ENCODE measurements around the gene MTIF3. TPM values are rescaled to one million over a fixed set of nuclear protein-coding genes. Genes with fewer than 3 reads are reported as not detected.

MTIF3 gene
- polyA plus RNA-seq, 1 experiment, result 32.7 TPM

DNA sequence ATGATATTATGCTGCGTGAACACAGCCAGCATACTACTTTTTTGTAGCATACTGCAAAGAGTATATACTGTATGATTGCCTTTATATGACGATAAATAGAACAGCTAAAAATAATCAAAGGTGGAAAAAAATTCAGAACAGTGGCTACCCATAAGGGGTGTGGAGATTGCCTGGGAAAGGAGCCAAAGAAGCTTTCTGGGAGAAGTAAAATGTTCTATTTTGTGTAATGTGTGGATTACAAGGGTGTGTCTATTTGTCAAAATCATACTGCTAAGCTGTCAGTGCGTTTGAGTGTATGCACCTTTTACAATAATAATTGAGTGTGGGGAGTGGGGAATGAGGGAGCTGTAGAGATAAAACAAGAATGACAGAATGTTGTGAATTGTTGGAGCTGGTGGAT, 45.2 kb upstream of the MTIF3 start:
- Histone ChIP-seq H3K36me3 (ENCODE audit: control insufficient read depth, insufficient read depth, low read length) (no peaks in the 10 kb centered on the region), H3K4me3 (ENCODE audit: low read depth, low read length) (no peak overlapping the region), H3K27me3 (ENCODE audit: control insufficient read depth, insufficient read depth, low read length) (peaks cover 1% of the 10 kb centered on the region; the same call in 1 of the 2 replicates)
- TF ChIP-seq, protein P1, sequence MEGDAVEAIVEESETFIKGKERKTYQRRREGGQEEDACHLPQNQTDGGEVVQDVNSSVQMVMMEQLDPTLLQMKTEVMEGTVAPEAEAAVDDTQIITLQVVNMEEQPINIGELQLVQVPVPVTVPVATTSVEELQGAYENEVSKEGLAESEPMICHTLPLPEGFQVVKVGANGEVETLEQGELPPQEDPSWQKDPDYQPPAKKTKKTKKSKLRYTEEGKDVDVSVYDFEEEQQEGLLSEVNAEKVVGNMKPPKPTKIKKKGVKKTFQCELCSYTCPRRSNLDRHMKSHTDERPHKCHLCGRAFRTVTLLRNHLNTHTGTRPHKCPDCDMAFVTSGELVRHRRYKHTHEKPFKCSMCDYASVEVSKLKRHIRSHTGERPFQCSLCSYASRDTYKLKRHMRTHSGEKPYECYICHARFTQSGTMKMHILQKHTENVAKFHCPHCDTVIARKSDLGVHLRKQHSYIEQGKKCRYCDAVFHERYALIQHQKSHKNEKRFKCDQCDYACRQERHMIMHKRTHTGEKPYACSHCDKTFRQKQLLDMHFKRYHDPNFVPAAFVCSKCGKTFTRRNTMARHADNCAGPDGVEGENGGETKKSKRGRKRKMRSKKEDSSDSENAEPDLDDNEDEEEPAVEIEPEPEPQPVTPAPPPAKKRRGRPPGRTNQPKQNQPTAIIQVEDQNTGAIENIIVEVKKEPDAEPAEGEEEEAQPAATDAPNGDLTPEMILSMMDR (IDR thresholded peaks at IDR 0.05; ENCODE audit: insufficient read depth, low read depth, low read length), result no peak
- POLR2A ChIA-PET, result interaction anchor here (0.5 kb wide), 1 partner anchor 323 kb away, joined by 3 read pairs; no protein-coding TSS in a partner anchor
- no peak for DNase-seq (ENCODE audit: low read depth)
- CTCF ChIA-PET, result interaction anchor here (0.5 to 2.1 kb wide), 3 partner anchors 31 to 331 kb away, joined by 3 to 6 read pairs (median 6); no protein-coding TSS in a partner anchor

DNA sequence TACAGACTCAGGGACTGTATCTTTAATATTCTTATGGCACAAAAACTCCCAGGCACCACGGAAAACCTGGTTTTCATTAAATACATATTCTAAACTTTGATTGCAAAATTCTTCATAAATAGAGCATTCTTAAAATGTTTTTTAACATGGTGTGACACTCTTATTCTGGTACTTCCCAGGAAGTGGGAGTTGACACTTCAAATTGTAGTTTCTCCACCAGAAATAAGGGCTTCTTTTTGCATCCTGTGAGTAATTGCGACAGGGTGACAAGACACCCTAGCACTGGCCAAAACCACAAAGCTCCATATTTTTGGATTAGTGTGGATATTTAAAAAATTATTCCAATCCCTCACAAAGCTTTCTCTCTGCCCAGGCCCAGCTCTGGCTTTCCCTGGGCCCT, 43.6 kb upstream of the MTIF3 start:
- Histone ChIP-seq H3K36me3 (ENCODE audit: control insufficient read depth, insufficient read depth, low read length) (no peaks in the 10 kb centered on the region), H3K27me3 (ENCODE audit: control insufficient read depth, insufficient read depth, low read length) (peaks cover 1% of the 10 kb centered on the region; the same call in 1 of the 2 replicates), H3K4me3 (ENCODE audit: low read depth, low read length) (no peak overlapping the region)
- no peak for DNase-seq (ENCODE audit: low read depth)
- TF ChIP-seq, protein P1 (IDR thresholded peaks at IDR 0.05; ENCODE audit: insufficient read depth, low read depth, low read length), result no peak
- ChIA-PET CTCF (no interaction called here), POLR2A (no interaction called here)

DNA sequence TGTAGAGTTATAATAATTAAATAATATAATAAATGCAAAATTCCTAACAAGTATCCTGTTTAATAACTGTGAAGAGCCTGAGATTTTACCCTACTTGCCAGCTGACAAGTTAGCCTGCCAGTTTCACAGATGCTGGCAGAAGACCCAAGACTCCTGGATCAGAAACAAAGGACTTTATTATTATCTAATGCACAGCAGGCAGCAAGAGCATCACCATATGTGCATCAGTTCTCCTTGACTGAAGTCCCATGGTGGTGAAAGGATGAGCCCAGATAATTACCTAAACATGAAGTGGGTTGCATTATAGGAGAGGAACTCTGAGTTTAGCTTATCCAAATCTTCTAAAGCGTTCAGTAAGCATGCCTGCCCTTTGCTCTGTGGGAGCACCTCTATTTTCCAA, 39.1 kb upstream of the MTIF3 start:
- TF ChIP-seq, protein P1 (IDR thresholded peaks at IDR 0.05; ENCODE audit: insufficient read depth, low read depth, low read length), result no peak
- POLR2A ChIA-PET, result no interaction called here
- no peak for DNase-seq (ENCODE audit: low read depth)
- no peaks in the 10 kb centered on the region; the same call in 1 of the 2 replicates for H3K27me3 ChIP-seq (ENCODE audit: control insufficient read depth, insufficient read depth, low read length)
- CTCF ChIA-PET, result no interaction called here
- no peak overlapping the region for H3K4me3 ChIP-seq (ENCODE audit: low read depth, low read length)
- no peaks in the 10 kb centered on the region for H3K36me3 ChIP-seq (ENCODE audit: control insufficient read depth, insufficient read depth, low read length)

DNA sequence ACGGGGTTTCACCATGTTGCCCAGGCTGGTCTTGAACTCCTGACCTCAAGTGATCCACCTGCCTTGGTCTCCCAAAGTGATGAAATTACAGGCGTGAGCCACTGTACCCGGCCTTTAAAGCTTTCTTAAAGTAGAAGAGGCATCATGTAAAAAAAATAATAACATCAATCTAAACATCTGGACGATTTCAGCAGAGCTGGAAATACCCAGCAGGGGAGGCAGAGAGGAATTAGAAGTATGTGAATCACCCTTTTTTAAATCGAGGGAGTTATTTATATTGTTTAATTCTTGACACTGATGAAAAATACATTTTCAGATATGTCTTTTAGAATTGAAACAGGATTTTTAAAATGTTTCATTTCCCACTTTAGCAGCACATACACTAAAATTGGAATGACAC, 37.4 kb upstream of the MTIF3 start:
- H3K4me3 ChIP-seq (ENCODE audit: low read depth, low read length), result no peak overlapping the region
- no peaks in the 10 kb centered on the region; the same call in 1 of the 2 replicates for H3K27me3 ChIP-seq (ENCODE audit: control insufficient read depth, insufficient read depth, low read length)
- ChIA-PET POLR2A (no interaction called here), CTCF (interaction anchor here (1.1 kb wide), 1 partner anchor 343 kb away, joined by 4 read pairs; no protein-coding TSS in a partner anchor)
- DNase-seq (ENCODE audit: low read depth), result no peak
- TF ChIP-seq, protein P1 (IDR thresholded peaks at IDR 0.05; ENCODE audit: insufficient read depth, low read depth, low read length), result no peak
- H3K36me3 ChIP-seq (ENCODE audit: control insufficient read depth, insufficient read depth, low read length), result no peaks in the 10 kb centered on the region

DNA sequence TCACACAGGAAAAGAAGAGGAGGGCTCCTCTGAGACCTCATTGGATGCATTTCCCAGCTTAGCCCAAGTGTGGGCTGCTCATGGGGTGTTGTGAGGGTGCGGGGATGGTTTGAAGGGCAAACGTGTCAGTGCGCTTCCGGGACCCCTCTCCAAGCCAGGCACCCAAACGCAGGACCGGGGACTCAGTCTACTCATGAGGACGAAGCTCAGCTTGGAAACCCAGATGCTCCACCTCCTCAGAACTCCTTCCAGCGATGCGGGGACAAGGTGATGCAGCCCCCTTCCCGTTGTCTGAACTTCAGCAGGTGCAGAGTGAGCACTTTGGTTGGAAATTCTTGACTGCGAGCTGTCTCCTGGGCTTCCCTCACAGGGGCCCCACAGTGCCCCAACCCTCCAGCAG, 33.1 kb upstream of the MTIF3 start:
- ChIA-PET POLR2A (no interaction called here), CTCF (interaction anchor here (2.1 kb wide), 1 partner anchor 343 kb away, joined by 6 read pairs; no protein-coding TSS in a partner anchor)
- H3K4me3 ChIP-seq (ENCODE audit: low read depth, low read length), result no peak overlapping the region
- H3K27me3 ChIP-seq (ENCODE audit: control insufficient read depth, insufficient read depth, low read length), result peaks cover 6% of the 10 kb centered on the region
- no peaks in the 10 kb centered on the region for H3K36me3 ChIP-seq (ENCODE audit: control insufficient read depth, insufficient read depth, low read length)
- TF ChIP-seq, protein P1 (IDR thresholded peaks at IDR 0.05; ENCODE audit: insufficient read depth, low read depth, low read length), result no peak
- no peak for DNase-seq (ENCODE audit: low read depth)

Data from BJ (cell line).